HL-60 (cell line): ENCODE data around the gene MLLT10.

ENCODE experiments used
- DNase-seq, 2 experiments: peaks; one replicate each; pipeline ENCODE4 v3.0.0-alpha.2; 2010 to 2020; ENCODE audit warnings: low read depth in 1 of 2, low spot score in 1 of 2
- H3K27ac ChIP-seq: fragments of 250-450 bp; sonication (Bioruptor Pico); replicated peaks from 2 replicates; pipeline ENCODE4 v1.5.1; 2020; ENCODE audit warnings: mild to moderate bottlenecking, moderate library complexity
- H3K27me3 ChIP-seq: fragments of 250-450 bp; sonication (Bioruptor Pico); 2 replicates; pipeline ENCODE4 v1.5.1; 2021; ENCODE audit warnings: mild to moderate bottlenecking, moderate library complexity; ENCODE audit not compliant: insufficient read depth, poor library complexity, severe bottlenecking
- H3K4me3 ChIP-seq: replicated peaks from 2 replicates; pipeline ENCODE4 v1.5.1; 2011; ENCODE audit warnings: mild to moderate bottlenecking, control low read depth, low read length; ENCODE audit not compliant: insufficient read depth
- GABPA ChIP-seq: IDR thresholded peaks from 2 replicates; pipeline ENCODE4 v1.6.1; 2012; ENCODE audit warnings: low read depth
- POLR2AphosphoS5 ChIP-seq: IDR thresholded peaks from 2 replicates; pipeline ENCODE4 v1.6.1; 2012; ENCODE audit warnings: low read depth
- SPI1 ChIP-seq: IDR thresholded peaks from 2 replicates; pipeline ENCODE4 v1.6.1; 2012; ENCODE audit warnings: low read depth, mild to moderate bottlenecking, borderline replicate concordance
- TF ChIP-seq, protein P1 (sequence below): IDR thresholded peaks from one replicate; pipeline ENCODE4 v1.5.1; 2011; ENCODE audit warnings: low read length, control low read depth, inconsistent platforms; ENCODE audit not compliant: insufficient read depth
- TF ChIP-seq, protein P2 (sequence below): IDR thresholded peaks from 2 replicates; pipeline ENCODE4 v1.6.1; 2012; ENCODE audit warnings: low read depth; ENCODE audit not compliant: insufficient replicate concordance

Gene MLLT10

DNA sequence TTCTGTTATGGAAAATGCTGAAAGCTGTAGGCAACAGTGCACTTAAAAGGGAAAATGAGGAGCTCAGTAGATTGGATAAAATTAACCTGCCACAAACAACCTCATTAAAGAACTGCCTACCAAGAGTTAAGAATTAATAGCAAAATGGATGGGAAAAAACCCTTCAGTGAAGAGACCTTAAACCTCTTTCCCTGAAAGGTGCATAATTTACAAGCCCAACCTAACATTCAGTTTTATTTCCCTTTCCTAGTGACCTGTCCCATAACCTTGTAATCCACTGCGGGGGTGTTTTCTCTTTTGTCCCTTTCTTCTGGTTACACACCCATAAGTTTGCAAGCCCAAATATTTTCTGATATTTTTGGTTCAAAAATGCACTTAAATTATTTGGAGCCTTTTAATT, 30.5 kb upstream of the MLLT10 start:
- no peak overlapping the region for H3K4me3 ChIP-seq
- no peak overlapping the region for H3K27ac ChIP-seq
- TF ChIP-seq SPI1 (no peak), GABPA (no peak), POLR2AphosphoS5 (no peak)
- TF ChIP-seq, protein P1, sequence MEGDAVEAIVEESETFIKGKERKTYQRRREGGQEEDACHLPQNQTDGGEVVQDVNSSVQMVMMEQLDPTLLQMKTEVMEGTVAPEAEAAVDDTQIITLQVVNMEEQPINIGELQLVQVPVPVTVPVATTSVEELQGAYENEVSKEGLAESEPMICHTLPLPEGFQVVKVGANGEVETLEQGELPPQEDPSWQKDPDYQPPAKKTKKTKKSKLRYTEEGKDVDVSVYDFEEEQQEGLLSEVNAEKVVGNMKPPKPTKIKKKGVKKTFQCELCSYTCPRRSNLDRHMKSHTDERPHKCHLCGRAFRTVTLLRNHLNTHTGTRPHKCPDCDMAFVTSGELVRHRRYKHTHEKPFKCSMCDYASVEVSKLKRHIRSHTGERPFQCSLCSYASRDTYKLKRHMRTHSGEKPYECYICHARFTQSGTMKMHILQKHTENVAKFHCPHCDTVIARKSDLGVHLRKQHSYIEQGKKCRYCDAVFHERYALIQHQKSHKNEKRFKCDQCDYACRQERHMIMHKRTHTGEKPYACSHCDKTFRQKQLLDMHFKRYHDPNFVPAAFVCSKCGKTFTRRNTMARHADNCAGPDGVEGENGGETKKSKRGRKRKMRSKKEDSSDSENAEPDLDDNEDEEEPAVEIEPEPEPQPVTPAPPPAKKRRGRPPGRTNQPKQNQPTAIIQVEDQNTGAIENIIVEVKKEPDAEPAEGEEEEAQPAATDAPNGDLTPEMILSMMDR = no peak
- TF ChIP-seq, protein P2, sequence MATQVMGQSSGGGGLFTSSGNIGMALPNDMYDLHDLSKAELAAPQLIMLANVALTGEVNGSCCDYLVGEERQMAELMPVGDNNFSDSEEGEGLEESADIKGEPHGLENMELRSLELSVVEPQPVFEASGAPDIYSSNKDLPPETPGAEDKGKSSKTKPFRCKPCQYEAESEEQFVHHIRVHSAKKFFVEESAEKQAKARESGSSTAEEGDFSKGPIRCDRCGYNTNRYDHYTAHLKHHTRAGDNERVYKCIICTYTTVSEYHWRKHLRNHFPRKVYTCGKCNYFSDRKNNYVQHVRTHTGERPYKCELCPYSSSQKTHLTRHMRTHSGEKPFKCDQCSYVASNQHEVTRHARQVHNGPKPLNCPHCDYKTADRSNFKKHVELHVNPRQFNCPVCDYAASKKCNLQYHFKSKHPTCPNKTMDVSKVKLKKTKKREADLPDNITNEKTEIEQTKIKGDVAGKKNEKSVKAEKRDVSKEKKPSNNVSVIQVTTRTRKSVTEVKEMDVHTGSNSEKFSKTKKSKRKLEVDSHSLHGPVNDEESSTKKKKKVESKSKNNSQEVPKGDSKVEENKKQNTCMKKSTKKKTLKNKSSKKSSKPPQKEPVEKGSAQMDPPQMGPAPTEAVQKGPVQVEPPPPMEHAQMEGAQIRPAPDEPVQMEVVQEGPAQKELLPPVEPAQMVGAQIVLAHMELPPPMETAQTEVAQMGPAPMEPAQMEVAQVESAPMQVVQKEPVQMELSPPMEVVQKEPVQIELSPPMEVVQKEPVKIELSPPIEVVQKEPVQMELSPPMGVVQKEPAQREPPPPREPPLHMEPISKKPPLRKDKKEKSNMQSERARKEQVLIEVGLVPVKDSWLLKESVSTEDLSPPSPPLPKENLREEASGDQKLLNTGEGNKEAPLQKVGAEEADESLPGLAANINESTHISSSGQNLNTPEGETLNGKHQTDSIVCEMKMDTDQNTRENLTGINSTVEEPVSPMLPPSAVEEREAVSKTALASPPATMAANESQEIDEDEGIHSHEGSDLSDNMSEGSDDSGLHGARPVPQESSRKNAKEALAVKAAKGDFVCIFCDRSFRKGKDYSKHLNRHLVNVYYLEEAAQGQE = no peak
- H3K27me3 ChIP-seq = peaks cover 2% of the 10 kb centered on the region
- no peak for DNase-seq

DNA sequence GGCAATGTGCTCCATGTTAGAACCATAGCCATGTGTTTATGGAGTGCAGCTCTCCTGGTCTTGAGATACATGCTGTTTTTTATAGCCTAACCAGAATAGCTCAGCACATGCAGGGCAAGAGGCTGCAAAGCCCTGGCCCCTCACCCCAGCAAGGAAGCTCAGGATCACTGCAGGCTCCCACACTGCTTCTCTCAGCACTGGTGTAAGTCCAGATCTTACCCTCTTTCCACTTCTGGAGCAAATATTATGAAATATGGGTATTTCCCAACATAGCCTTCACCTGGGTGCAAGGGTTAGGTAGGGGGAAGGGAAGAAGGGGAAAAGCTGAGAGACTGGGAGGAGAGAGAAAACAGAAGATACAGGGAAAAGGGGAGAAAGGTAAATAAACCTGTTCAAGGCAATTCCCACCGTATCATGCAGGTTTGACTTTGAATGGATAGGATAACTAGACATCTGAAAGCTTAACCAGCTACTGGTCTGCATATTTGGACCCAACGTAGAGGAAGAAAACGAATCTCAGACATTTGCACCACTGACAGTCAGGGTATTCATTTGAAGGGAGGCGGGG, 28.2 kb upstream of the MLLT10 start:
- TF ChIP-seq GABPA (no peak), POLR2AphosphoS5 (no peak), SPI1 (no peak)
- TF ChIP-seq, protein P2 = no peak
- TF ChIP-seq, protein P1 = no peak
- Histone ChIP-seq H3K27me3 (no peaks in the 10 kb centered on the region), H3K27ac (no peak overlapping the region), H3K4me3 (no peak overlapping the region)
- no peak for DNase-seq

GRCh38 chr10:21506351-21506750, 27.7 kb upstream of the MLLT10 start:
- TF ChIP-seq, protein P2 = no peak
- TF ChIP-seq SPI1 (no peak), POLR2AphosphoS5 (no peak), GABPA (no peak)
- TF ChIP-seq, protein P1 = no peak
- H3K27ac ChIP-seq = no peak overlapping the region
- no peak for DNase-seq
- no peak overlapping the region for H3K4me3 ChIP-seq
- H3K27me3 ChIP-seq = no peaks in the 10 kb centered on the region
